Coronary artery (tissue), 2 donors: ENCODE results near the gene FIS1.
"Not testable (repeated sequence)": the region's sequence is repeated elsewhere in the genome, so short reads cannot be mapped to it uniquely, and the experiment has no call there.

ENCODE experiments used
- DNase-seq: peaks from one replicate; pipeline ENCODE4 v3.0.0-alpha.2; 2017; ENCODE audit warnings: low spot score
- H3K27ac ChIP-seq, 2 donors: fragments of 200-600 bp; sonication (generic); one replicate each; pipeline ENCODE4 v1.5.1; 2016 to 2019
- H3K4me3 ChIP-seq: fragments of 200-600 bp; sonication (generic); 2 replicates; pipeline ENCODE4 v1.5.1; 2016; ENCODE audit warnings: mild to moderate bottlenecking, moderate library complexity
- CTCF ChIP-seq: fragments of 200-600 bp; sonication (generic); IDR thresholded peaks from one replicate; pipeline ENCODE4 v1.5.1; 2019; ENCODE audit warnings: antibody characterized with exemption

FIS1 gene

GRCh38 chr7:101287032-101287431 is 42.2 kb upstream of the FIS1 start:
- Histone ChIP-seq H3K27ac (no peak overlapping the region), H3K4me3 (no peak overlapping the region)
- no peak for TF ChIP-seq CTCF
- no peak for DNase-seq

- not testable (repeated sequence) for H3K4me3 ChIP-seq, DNase-seq, H3K27ac ChIP-seq
Measured at GRCh38 chr7:101285880-101286279, 41.0 kb upstream of the FIS1 start.

GRCh38 chr7:101285171-101285570 is 40.3 kb upstream of the FIS1 start:
- H3K27ac ChIP-seq: no peak overlapping the region
- TF ChIP-seq CTCF: no peak
- no peak for DNase-seq
- no peak overlapping the region for H3K4me3 ChIP-seq

GRCh38 chr7:101280912-101281311 is 36.0 kb upstream of the FIS1 start:
- H3K27ac ChIP-seq, DNase-seq: not testable (repeated sequence)

GRCh38 chr7:101278461-101279292 is 33.8 kb upstream of the FIS1 start:
- TF ChIP-seq CTCF: no peak
- no peak overlapping the region for H3K27ac ChIP-seq
- no peak for DNase-seq
- H3K4me3 ChIP-seq: no peak overlapping the region

More at GRCh38 chr7:101280912-101281311, 36.0 kb upstream of the FIS1 start:
- not testable (repeated sequence) for H3K4me3 ChIP-seq

GRCh38 chr7:101277155-101277554 is 32.3 kb upstream of the FIS1 start:
- no peak overlapping the region for H3K4me3 ChIP-seq
- H3K27ac ChIP-seq: no peak overlapping the region
- no peak for TF ChIP-seq CTCF
- no peak for DNase-seq

GRCh38 chr7:101273206-101273605 is 28.3 kb upstream of the FIS1 start:
- no peak for TF ChIP-seq CTCF
- DNase-seq: no peak
- H3K4me3 ChIP-seq: no peak overlapping the region
- H3K27ac ChIP-seq: no peak overlapping the region

GRCh38 chr7:101271021-101271420 is 26.1 kb upstream of the FIS1 start:
- no peak for TF ChIP-seq CTCF
- no peak overlapping the region for H3K4me3 ChIP-seq
- H3K27ac ChIP-seq: no peak overlapping the region
- DNase-seq: no peak
